OCI-LY7 (cell line): Measurements from ENCODE around the gene GRK5. TPM values are rescaled to one million over a fixed set of nuclear protein-coding genes. Genes with fewer than 3 reads are reported as not detected.

Experiments used
- BruUV-seq: library from RNA; stranded (reverse); fragments of 400-500 nt; replicated peaks from 2 replicates; lab custom pipeline; 2021; lab: Mats Ljungman, UMichigan
- CTCF ChIA-PET: fragments of 300-600 bp; sonication (Branson Sonifier 250); formaldehyde crosslinking; loops from one replicate; lab custom pipeline; 2022; ENCODE audit warnings: antibody characterized with exemption; ENCODE audit not compliant: unreplicated experiment; lab: Charles Lee
- POLR2A ChIA-PET: fragments of 300-600 bp; sonication (Branson Sonifier 250); formaldehyde crosslinking; loops from one replicate; lab custom pipeline; 2022; ENCODE audit warnings: antibody characterized with exemption; lab: Charles Lee
- DNase-seq: peaks from one replicate; pipeline ENCODE4 v3.0.0-alpha.2; 2015; ENCODE audit warnings: low spot score
- H2AFZ ChIP-seq: fragments of 200-600 bp; sonication (generic), shearing (Covaris generic); 2 replicates; pipeline ENCODE4 v1.6.1; 2014; ENCODE audit warnings: mild to moderate bottlenecking, antibody characterized with exemption, low read length, moderate library complexity
- H3K27ac ChIP-seq: fragments of 200-600 bp; sonication (generic); 2 replicates; pipeline ENCODE4 v1.5.1; 2014; ENCODE audit warnings: mixed run types, low read depth, mild to moderate bottlenecking, moderate library complexity, low read length, inconsistent platforms; ENCODE audit not compliant: poor library complexity, severe bottlenecking
- H3K36me3 ChIP-seq: fragments of 200-600 bp; sonication (generic); 2 replicates; pipeline ENCODE4 v1.6.1; 2014; ENCODE audit warnings: mild to moderate bottlenecking, antibody characterized with exemption, low read length, moderate library complexity, mixed read lengths; ENCODE audit not compliant: insufficient read depth
- H3K4me1 ChIP-seq: fragments of 200-600 bp; sonication (generic); 2 replicates; pipeline ENCODE4 v1.5.1; 2014; ENCODE audit warnings: mild to moderate bottlenecking, low read length; ENCODE audit not compliant: insufficient read depth, poor library complexity, severe bottlenecking
- H3K4me2 ChIP-seq: fragments of 200-600 bp; sonication (generic); 2 replicates; pipeline ENCODE4 v1.6.1; 2014; ENCODE audit warnings: mild to moderate bottlenecking, low read length
- H3K4me3 ChIP-seq: fragments of 200-600 bp; sonication (generic); 2 replicates; pipeline ENCODE4 v1.5.1; 2014; ENCODE audit warnings: mild to moderate bottlenecking, low read depth, low read length; ENCODE audit not compliant: poor library complexity, severe bottlenecking
- H3K79me2 ChIP-seq: fragments of 200-600 bp; sonication (generic); 2 replicates; pipeline ENCODE4 v1.6.1; 2016; ENCODE audit warnings: low read depth, mild to moderate bottlenecking, low read length, moderate library complexity, mixed read lengths; ENCODE audit not compliant: insufficient read depth
- H3K9me2 ChIP-seq: fragments of 200-600 bp; sonication (generic); 2 replicates; pipeline ENCODE4 v1.6.1; 2016; ENCODE audit warnings: mild to moderate bottlenecking, low read length, mixed read lengths; ENCODE audit not compliant: insufficient read depth
- H3K9me3 ChIP-seq: fragments of 200-600 bp; sonication (generic); 2 replicates; pipeline ENCODE4 v1.6.1; 2014; ENCODE audit warnings: mild to moderate bottlenecking, mixed run types, low read length, mixed read lengths
- H4K20me1 ChIP-seq: fragments of 200-600 bp; sonication (generic); 2 replicates; pipeline ENCODE4 v1.6.1; 2014; ENCODE audit warnings: mild to moderate bottlenecking, antibody characterized with exemption, low read length, moderate library complexity, mixed read lengths; ENCODE audit not compliant: insufficient read depth
- CTCF ChIP-seq: fragments of 200-600 bp; sonication (generic); conservative IDR thresholded peaks from 2 replicates; pipeline ENCODE4 v1.5.1; 2014; ENCODE audit warnings: mild to moderate bottlenecking, antibody characterized with exemption, low read length, moderate library complexity, mixed read lengths
- EZH2phosphoT487 ChIP-seq: fragments of 200-600 bp; sonication (generic); IDR thresholded peaks from 2 replicates; pipeline ENCODE4 v1.6.1; 2018; ENCODE audit warnings: low read depth, borderline replicate concordance, mild to moderate bottlenecking, mixed run types, antibody characterized with exemption, low read length, moderate library complexity, mixed read lengths
- intact Hi-C: fragments of 100-400 bp; cut with micrococcal nuclease; formaldehyde crosslinking; loops from one replicate; pipeline ENCODE4 v1.10.0; 2022; ENCODE audit not compliant: unreplicated experiment
- total RNA-seq, 2 experiments: library from RNA; depleted of rRNA in 1 of 2; stranded (reverse); fragments of >200 nt in 1 of 2; shearing (Covaris generic) in 1 of 2; gene quantifications; 2 replicates each; pipeline ENCODE4 v1.2.3, GENCODE V29; 2014 to 2022

GRK5 gene
- total RNA-seq, 2 experiments from 2014 or later, result 4.7 to 10.2 TPM

DNA sequence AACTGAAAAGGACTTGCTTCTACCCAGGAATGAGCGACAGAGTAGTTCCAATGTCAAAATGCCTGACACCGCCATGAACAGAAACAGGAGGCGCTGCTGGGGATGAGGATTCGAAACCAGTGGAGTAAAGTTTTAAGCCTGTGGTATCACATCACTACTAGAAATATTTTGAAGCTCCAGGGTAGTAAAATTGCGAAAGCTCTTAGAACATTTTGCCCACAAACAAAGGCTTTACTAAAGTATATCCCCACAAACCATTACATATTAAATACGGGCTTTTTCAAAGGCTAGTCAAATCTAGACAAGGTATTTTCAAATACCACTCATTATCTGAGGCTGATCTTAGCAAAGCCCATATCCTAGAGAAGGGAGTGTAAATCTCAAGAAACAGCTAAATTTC, 31.2 kb upstream of the GRK5 start:
- H3K4me1 ChIP-seq, result peaks cover 35% of the 10 kb centered on the region
- no peaks in the 10 kb centered on the region for H3K9me2 ChIP-seq
- TF ChIP-seq CTCF (no peak), EZH2phosphoT487 (no peak)
- no peaks in the 10 kb centered on the region for H4K20me1 ChIP-seq
- H3K36me3 ChIP-seq, result peaks cover 57% of the 10 kb centered on the region
- ChIA-PET POLR2A (interaction anchor here (0.5 to 1.3 kb wide), 3 partner anchors 11 to 604 kb away, joined by 3 to 7 read pairs (median 4); partner anchors contain the start of gene SFXN4), CTCF (no interaction called here)
- H3K79me2 ChIP-seq, result peaks cover 38% of the 10 kb centered on the region
- H3K9me3 ChIP-seq, result no peaks in the 10 kb centered on the region
- no peak for DNase-seq
- H3K27ac ChIP-seq, result no peak overlapping the region
- intact Hi-C loops, result no loop called here
- no TSS peak for BruUV-seq
- no peak overlapping the region for H3K4me3 ChIP-seq
- peak overlapping the region; percentile 94; the same call in 1 of the 2 replicates for H3K4me2 ChIP-seq
- no peak overlapping the region for H2AFZ ChIP-seq

DNA sequence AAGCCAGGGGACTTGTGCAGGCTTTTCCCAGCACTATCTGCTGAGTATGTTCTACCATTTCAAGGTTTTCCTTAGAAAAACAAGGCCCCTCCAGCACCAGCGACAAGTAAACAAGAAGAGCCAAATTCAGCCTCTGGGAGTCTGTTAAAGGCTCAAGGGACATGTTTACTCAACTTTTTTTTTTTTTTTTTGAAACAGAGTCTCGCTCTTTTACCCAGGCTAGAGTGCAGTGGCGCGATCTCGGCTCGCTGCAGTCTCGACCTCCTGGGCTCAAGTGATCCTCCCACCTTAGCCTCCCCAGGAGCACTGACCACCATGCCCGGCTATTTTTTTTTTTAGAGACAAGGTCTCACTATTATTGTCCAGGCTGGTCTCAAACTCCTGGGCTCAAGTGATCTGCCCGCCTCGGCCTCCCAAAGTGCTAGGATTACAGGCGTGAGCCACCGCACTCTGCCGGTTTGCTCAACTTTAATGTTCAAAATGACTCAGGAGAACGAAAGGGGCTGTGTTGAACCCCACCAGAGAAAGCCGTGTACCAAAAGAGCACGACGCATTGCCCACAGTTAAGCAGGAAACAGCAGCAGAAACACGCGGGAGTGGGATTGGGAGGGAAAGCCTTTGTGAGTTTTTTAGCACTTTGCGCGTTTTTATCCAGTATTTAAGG, 29.5 kb upstream of the GRK5 start:
- H3K4me2 ChIP-seq, result peak overlapping the region; percentile 94
- no peak for TF ChIP-seq CTCF
- no peak for TF ChIP-seq EZH2phosphoT487
- H4K20me1 ChIP-seq, result no peaks in the 10 kb centered on the region
- H3K36me3 ChIP-seq, result peaks cover 43% of the 10 kb centered on the region
- peaks cover 38% of the 10 kb centered on the region for H3K79me2 ChIP-seq
- H3K4me3 ChIP-seq, result peak overlapping the region; percentile 78
- BruUV-seq, result no TSS peak
- POLR2A ChIA-PET, result no interaction called here
- peaks cover 35% of the 10 kb centered on the region for H3K4me1 ChIP-seq
- no peaks in the 10 kb centered on the region for H3K9me3 ChIP-seq
- peak overlapping the region; percentile 62 for H3K27ac ChIP-seq
- CTCF ChIA-PET, result no interaction called here
- DNase-seq, result no peak
- peak overlapping the region; percentile 99; the same call in 1 of the 2 replicates for H2AFZ ChIP-seq
- H3K9me2 ChIP-seq, result no peaks in the 10 kb centered on the region
- intact Hi-C loops, result loop anchor here (1.0 kb wide), 1 partner anchor 149 kb away; the partner anchor contains the start of gene NANOS1
